ENCODE data around the gene ZNF232. TPM values are rescaled to one million over a fixed set of nuclear protein-coding genes. Genes with fewer than 3 reads are reported as not detected.

ZNF232 gene
- total RNA-seq, 1 experiment from 2014 or later: 11.1 TPM

GRCh38 chr17:5099271-5099670 is 12.4 kb downstream of the ZNF232 start:
- H3K4me1 ChIP-seq (ENCODE audit: control insufficient read depth in 1 of 2, insufficient read depth in 2 of 2, low read length in 2 of 2): no peaks in the 10 kb centered on the region
- H3K79me2 ChIP-seq (ENCODE audit: insufficient read depth, low read length): no peaks in the 10 kb centered on the region
- H3K27ac ChIP-seq (ENCODE audit: low read depth, low read length): no peak overlapping the region
- no peaks in the 10 kb centered on the region for H4K20me1 ChIP-seq (ENCODE audit: insufficient read depth)
- DNase-seq (ENCODE audit: low read depth, low spot score) (no peak), ATAC-seq (no peak)
- no peaks in the 10 kb centered on the region for H3K27me3 ChIP-seq (ENCODE audit: insufficient read depth, low read length)
- H3K4me3 ChIP-seq (replicated peaks in 1 of 2; ENCODE audit: low read depth in 1 of 2, low read length in 2 of 2): no peak overlapping the region
- H3K9ac ChIP-seq (ENCODE audit: low read length): no peak overlapping the region
- no peak overlapping the region for H3K4me2 ChIP-seq (ENCODE audit: low read length)
- BruUV-seq (replicated peaks): no TSS peak
- peaks cover 8 to 30% of the 10 kb centered on the region in 2 experiments; a peak in 3 of 4 replicates for H3K9me3 ChIP-seq (ENCODE audit: control insufficient read depth in 1 of 2, insufficient read depth in 1 of 2, low read depth in 1 of 2, low read length in 2 of 2)
- CTCF ChIA-PET: no interaction called here
- no peak overlapping the region for H2AFZ ChIP-seq (ENCODE audit: low read depth, low read length, poor library complexity, severe bottlenecking)
- H3K36me3 ChIP-seq (ENCODE audit: control insufficient read depth in 1 of 2, insufficient read depth in 2 of 2, low read length in 2 of 2): no peaks in the 10 kb centered on the region
- no peaks in the 10 kb centered on the region for H3K9me2 ChIP-seq (ENCODE audit: insufficient read depth)
- intact Hi-C loops (cut with micrococcal nuclease): loop anchor here (10.0 kb wide), 1 partner anchor 76 kb away; no protein-coding TSS in a partner anchor
- POLR2A ChIA-PET: no interaction called here
- TF ChIP-seq TCF7L2 (IDR thresholded peaks at IDR 0.05; ENCODE audit: borderline replicate concordance, extremely low read depth, insufficient read depth, insufficient read length) (no peak), POLR2AphosphoS5 (IDR thresholded peaks at IDR 0.05; ENCODE audit: low read depth, low read length) (no peak), SP1 (IDR thresholded peaks at IDR 0.05; ENCODE audit: low read depth) (no peak), ZNF274 (IDR thresholded peaks at IDR 0.05; ENCODE audit: low read depth, low read length) (no peak), JUND (IDR thresholded peaks at IDR 0.05) (no peak), ELF1 (IDR thresholded peaks at IDR 0.05; ENCODE audit: borderline replicate concordance, low read depth) (no peak), RAD21 (IDR thresholded peaks at IDR 0.05; ENCODE audit: low read depth) (no peak), SRF (IDR thresholded peaks at IDR 0.05; ENCODE audit: low read depth) (no peak), YY1 (IDR thresholded peaks at IDR 0.05; ENCODE audit: extremely low read depth, insufficient replicate concordance, low read depth, low read length) (no peak), FOSL1 (IDR thresholded peaks at IDR 0.05; ENCODE audit: low read depth) (no peak), SIN3A (IDR thresholded peaks at IDR 0.05; ENCODE audit: low read depth) (no peak), CTCF (IDR thresholded peaks at IDR 0.05 in 2 of 3, conservative IDR thresholded peaks at IDR 0.05 in 1 of 3; ENCODE audit: borderline replicate concordance in 1 of 3, insufficient read depth in 1 of 3, low read depth in 2 of 3, low read length in 2 of 3) (no peak), POLR2A (IDR thresholded peaks at IDR 0.05; ENCODE audit: borderline replicate concordance, extremely low read depth, insufficient read depth, insufficient read length) (no peak), EZH2phosphoT487 (IDR thresholded peaks at IDR 0.05; ENCODE audit: borderline replicate concordance) (no peak), CEBPB (IDR thresholded peaks at IDR 0.05; ENCODE audit: low read depth) (no peak), CBX3 (IDR thresholded peaks at IDR 0.05; ENCODE audit: low read depth) (no peak), ATF3 (IDR thresholded peaks at IDR 0.05) (no peak), EGR1 (IDR thresholded peaks at IDR 0.05; ENCODE audit: low read depth) (no peak)
- TF ChIP-seq, protein P1, sequence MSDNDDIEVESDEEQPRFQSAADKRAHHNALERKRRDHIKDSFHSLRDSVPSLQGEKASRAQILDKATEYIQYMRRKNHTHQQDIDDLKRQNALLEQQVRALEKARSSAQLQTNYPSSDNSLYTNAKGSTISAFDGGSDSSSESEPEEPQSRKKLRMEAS (IDR thresholded peaks at IDR 0.05): no peak
- TF ChIP-seq, protein P2, sequence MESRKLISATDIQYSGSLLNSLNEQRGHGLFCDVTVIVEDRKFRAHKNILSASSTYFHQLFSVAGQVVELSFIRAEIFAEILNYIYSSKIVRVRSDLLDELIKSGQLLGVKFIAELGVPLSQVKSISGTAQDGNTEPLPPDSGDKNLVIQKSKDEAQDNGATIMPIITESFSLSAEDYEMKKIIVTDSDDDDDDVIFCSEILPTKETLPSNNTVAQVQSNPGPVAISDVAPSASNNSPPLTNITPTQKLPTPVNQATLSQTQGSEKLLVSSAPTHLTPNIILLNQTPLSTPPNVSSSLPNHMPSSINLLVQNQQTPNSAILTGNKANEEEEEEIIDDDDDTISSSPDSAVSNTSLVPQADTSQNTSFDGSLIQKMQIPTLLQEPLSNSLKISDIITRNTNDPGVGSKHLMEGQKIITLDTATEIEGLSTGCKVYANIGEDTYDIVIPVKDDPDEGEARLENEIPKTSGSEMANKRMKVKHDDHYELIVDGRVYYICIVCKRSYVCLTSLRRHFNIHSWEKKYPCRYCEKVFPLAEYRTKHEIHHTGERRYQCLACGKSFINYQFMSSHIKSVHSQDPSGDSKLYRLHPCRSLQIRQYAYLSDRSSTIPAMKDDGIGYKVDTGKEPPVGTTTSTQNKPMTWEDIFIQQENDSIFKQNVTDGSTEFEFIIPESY (IDR thresholded peaks at IDR 0.05; ENCODE audit: extremely low read depth, insufficient replicate concordance, low read length): no peak
- RAD21 ChIA-PET (ENCODE audit: low non-redundant PET in 1 of 2, low total read pairs in 2 of 2, uncharacterized antibody in 2 of 2, unreplicated experiment in 2 of 2): no interaction called here

Data from HCT116 (cell line).